ENCODE measurements around the gene TMEM35B.
"Not testable (repeated sequence)": the region's sequence is repeated elsewhere in the genome, so short reads cannot be mapped to it uniquely, and the experiment has no call there.

Gene TMEM35B

DNA sequence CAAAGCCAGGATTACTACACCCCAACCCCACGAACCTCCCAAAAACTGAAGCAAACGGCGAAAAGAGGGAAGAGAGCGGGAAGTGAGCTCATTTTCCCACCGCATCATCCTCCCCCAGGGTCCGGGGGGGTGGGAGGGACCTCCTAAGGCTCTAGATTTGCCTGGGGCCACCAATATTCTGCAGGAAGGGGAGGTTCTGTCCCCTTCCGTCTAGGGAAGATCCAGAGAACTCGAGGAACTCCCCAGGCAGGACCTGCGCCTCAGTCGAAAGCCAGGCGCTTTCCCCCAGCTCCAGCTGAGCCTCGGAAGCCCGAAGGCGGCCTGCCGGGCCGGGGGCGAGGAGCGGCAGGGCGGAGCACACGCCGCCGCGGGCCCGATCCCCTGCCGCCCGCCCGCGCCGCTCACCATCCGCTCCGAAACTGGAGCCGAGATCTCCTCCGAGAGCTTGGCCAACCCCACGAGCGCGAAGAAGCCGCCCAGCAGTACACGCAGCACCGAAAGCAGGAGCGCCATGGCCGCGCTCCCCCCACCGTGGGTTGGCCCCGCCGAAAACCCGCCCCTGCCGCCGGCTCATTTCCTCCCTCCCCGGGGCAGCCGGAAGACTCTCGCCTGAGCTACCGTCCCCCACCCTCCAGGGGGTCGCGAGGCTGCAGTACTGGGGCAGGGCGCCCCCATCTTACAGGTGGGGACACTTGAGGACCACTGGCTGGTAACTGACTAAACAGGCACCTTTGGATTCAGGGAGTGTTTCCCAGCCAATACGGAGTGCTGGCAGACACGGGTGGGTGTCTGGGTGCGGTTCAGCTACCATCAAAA lies at the start of gene TMEM35B:
Gene TMEM35B, minus strand, starts transcription at position 555 of the 816 bp plus-strand sequence. Its CDS starts 42 bp downstream, at position 513.
- DNase-seq = peak; percentile 22

DNA sequence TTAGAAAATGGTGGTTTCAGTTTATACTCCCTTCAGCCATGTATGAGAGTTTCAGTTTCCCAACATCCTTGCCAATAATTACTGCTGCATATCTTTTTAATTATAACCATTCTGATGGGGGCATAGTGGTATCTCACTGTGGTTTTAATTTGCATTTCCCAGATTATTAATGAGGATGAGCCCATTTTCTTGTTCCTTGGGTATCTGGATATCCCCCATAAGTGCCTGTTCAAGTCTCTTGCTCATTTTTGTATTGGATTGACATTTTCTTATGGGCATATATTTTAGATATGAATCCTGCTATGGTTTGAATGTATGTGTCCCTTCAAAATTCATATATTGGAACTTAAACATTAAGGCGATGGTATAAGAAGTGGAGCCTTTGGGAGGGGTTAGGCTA lies 48.2 kb upstream of the TMEM35B start:
- DNase-seq = no peak

DNA sequence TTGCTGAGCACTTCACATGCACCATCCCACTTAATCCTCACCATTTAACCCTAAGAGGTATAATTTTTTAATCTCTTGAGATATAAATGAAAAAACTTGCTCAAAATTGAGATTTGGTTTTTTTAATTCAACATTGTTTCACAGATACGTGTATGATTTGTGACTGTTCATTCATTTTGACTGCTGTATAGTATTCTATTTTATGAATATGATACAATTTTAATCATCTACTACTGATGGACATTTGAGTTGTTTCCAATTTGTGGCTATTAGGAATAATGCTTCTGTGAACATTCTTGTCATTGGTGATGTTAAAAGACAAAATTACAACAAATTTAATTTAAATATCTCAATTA lies 47.2 kb upstream of the TMEM35B start:
- DNase-seq = no peak

DNA sequence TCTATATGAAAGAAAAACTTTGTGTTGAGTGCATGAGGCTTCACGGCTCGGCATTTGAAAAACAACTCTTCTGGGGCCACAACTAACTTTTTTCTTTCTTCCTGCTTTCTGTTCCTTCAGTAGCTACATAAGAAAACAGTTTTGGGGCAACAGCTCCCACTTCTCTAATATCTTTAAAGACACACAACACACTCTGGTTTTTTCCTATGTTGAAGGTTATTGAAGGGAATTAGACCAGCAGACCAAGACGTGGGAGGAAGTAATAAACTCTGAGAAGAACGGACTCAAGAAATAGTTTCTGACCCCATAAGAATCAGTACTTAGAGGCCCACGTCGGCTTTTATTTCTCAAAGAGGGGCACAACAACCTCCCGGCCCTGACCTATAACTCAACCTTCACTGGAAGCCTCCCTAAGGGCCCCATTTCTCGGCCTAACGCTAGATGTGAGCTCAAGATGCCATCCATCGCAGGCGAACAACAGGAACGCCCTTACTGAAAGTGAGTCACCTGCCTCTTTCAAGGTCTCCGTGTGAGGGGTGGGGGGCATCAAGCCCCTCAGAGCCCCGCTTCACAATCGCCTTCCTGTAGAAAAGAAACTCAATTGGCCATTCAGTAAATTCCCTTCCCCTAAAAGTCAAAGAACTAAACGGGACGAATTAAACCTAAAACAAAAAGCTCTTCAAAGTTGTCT lies 45.8 kb upstream of the TMEM35B start:
- DNase-seq = no peak

DNA sequence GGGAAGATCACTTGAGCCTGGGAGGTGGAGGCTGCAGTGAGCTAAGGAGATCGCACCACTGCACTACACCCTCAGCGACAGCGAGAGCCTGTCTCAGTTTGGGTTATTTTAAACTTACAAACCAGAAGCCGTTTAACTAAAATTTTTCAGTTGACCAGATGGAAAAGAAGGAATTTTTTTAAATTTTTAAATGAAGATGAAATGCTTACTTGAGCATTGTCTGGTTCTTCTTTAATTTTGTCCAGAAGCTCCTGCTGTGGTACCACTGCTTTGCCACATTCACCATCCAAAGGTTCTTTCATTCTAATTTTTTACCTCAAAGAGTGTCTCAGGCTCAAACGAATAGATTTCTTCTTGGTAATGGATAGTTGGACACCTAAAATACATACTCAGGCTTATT lies 45.2 kb upstream of the TMEM35B start:
- DNase-seq = no peak

DNA sequence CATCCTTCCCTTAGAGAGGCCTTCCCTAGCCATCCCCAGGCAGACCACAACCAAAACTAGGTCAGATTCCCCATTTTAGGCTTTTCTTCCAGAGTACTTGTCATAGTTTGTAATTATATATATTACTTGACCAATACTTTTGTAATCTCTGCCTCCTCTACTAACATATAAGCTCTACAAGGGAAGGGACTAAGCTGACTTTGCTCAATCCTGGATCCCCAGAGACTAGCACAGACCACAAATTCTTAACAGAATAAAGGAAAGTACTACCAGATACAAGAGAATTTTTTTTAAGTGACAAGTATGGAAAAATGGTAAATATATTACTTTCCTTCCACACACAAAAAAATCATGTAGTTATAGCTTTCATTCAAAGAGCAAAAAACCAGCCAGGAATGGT lies 44.6 kb upstream of the TMEM35B start:
- no peak for DNase-seq

DNA sequence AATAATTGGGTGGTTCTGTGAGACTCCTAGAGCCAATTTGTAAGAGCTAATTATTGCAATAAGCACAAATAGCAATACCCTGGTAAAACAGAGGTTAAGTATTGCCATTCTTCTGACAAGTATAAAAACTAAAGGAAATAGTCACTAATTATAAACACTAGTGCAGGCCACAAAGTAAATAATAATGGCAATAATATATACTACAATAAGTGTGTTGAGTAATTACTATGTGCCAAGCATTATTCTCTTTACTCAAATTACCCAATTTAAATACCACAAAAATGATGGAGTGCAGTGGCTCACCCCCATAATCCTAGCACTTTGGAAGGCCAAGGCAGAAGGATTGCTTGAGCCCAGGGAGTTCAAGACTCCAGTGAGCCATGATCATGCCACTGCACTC lies 31.3 kb upstream of the TMEM35B start:
- no peak for DNase-seq

DNA sequence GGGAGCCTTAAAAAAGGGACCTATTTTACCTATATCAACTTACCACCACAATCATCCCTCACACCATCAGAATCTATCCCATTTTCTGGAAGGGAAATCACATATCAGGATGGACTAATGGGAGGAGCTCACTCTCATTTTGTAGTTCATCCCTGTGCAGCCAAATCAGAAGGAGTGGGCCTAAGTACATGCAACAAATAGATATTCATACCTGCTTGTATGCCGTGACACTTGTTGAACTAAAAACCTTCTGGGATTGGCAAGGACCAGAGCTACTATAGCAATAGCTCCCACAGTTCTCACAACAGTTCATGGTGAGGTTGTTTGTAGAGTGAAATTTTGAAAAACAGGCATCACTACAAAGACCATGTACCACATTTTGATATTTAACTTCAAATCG lies 29.3 kb upstream of the TMEM35B start:
- DNase-seq = no peak

DNA sequence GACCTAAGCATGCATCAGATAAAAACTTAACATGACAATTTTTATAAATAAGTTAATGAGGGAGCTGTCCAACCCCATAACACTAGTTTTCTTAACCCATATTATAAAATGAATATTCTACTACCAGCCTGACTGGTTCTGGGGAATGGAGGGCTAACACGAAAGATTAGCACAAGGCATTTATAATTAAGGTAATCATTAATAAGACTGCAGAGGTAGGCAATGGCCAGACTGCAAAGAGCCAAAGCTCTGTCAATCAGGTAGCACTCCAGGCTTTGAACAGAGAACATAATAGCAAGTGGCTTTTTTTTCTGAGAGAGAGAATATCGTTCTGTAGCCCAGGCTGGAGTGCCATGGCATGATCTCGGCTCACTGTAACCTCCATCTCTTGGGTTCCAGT lies 20.6 kb upstream of the TMEM35B start:
- DNase-seq = no peak

DNA sequence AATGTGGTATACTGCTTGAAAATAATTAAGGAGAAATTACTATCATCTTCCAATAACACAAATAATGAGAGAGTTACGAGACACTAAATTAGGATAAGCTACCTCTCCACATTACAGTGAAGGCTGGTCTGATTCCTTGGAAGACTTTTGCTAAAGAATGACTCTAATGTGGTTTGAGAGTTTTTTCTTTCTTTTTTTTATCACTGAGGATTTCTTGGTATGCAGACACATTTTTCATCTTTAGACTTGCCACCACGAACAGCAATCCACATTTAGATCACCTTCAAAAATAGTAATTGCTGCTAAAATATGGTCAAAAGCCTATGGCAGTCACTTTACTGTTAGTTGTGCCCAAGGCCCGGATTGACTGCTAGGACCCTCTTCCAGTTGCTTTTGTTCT lies 16.6 kb upstream of the TMEM35B start:
- no peak for DNase-seq

DNA sequence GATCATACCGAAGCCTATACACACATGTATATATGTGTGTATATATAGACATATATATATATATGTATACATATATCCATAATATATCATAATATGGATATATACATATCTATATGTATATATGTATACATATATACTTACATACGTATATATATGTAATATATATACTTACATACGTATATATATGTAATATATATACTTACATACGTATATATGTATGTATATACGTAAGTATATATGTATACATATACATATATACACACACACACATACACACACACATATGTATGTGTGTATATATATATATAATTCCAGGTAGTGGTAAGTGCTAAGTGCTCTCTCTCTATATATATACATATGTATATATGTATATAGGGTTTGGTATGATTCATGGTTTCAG lies 9.7 kb upstream of the TMEM35B start:
- DNase-seq = no peak

DNA sequence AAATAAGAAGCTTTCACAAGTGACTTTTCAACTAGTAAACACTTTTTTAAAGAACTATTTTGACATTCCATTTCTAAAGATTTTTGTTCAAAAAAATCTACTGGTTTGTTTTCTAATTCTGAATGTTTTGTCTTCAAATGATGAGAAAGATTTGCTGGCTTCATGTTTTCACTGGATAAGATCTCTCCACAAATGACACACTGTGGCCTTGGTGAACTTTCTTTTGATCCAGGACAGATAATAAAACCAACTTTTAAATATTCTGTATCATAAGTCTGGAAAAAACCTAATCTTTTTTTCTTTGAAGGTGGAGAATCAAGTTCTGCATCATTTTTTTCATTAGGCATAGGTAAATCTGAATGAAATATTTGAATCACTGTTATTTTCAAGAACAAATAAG lies 3.4 kb upstream of the TMEM35B start:
- DNase-seq = no peak

DNA sequence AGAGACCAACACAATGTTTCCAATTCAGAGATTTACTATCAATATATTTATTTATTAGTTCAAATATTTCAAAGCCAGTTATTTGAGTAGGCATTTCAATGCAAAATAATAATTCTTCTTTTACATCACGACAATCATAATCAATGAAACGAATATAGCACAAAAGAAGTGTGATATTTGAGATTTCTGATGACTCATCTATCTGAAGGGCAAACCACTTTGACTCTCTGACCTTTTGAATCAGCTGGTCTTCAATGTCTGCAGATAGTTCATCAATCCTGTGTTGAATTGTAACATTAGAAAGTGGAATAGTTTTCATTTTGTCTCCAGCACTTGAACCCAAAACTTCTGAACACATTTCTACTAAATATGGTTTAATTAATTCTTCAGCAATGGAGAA lies 3.0 kb upstream of the TMEM35B start:
- DNase-seq = no peak

DNA sequence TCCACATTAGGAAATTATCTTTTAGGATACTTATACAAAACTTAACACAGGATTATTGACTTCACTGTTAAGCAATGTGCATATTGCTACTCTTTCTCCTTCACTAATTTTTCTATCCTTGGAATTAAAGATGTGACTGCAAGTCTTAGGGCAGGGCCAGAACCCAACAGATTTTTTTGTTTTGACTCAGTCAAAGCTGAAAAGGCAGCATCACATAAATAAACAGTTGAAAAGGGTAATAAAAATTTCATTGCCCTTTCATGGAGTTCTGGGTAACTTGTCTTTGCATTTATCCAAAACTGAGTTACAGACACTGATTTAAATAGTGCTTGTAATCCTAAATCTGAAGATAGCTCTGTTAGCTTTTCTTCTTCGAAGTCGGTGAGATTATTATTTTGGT lies 1.9 kb upstream of the TMEM35B start:
- no peak for DNase-seq

DNA sequence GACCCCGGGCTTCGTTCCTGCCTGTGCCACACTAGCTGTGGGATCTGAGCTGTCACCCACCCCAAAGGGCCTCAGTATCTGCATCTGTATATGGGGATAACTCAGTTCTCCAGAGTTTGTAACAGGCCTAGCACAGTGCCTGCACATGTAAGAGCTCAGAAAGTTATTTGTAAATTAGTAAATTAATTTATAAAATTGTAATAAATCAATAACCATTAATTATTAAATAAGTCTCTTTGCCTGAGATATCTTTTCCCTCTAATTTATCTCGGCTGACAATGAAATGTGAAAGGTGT lies 410 bp upstream of the TMEM35B start:
- DNase-seq = not testable (repeated sequence)

DNA sequence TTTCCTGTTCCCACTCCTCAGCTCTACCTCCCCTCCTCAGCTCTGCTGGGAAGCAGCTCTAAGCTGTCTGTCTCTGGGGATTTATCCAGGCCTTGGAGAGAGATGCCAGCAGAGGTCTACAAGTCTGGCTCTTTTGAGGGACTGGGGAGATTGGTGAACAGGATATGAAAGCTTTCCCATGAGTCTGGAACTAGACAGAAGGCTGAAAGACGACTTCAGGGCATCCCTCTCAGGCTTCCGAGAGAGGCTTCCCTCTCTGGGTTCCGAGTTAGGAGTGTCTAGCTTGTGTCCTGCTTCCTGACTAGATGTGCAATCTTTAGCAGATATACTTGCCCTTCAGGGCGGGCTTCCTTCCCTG lies 733 bp downstream of the TMEM35B start:
- DNase-seq = no peak

DNA sequence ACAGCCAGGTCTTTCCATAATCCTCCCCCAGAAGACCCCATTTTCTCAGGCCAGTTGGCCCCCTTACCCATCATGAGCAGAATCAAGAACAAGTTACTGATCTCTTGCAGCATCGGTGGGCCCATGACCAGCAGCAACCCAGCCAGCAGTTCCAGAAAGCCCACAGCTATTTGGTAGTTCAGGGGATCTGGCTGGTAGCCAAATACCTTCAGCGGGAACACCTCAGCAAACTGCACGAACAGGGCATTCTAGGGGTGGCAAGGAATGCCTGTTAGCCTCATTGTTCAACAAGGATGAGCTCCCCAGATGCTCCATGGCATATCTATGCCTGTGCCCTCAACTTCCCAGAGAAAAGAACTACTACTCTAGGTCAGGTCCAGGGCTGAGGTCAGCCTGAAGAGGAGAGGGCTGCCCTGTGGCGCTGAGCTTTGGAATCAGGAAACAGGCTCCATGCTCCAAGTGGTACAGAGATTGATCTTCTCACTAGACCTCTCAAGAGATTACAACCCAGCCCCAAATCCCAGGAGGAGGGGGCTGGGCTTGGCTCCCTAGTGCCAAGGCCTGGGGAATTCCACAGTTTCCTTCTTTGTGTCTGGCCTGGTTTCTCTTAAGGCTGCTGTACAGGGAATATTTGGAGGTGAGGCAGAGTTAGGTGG lies 1.3 kb downstream of the TMEM35B start:
- no peak for DNase-seq

DNA sequence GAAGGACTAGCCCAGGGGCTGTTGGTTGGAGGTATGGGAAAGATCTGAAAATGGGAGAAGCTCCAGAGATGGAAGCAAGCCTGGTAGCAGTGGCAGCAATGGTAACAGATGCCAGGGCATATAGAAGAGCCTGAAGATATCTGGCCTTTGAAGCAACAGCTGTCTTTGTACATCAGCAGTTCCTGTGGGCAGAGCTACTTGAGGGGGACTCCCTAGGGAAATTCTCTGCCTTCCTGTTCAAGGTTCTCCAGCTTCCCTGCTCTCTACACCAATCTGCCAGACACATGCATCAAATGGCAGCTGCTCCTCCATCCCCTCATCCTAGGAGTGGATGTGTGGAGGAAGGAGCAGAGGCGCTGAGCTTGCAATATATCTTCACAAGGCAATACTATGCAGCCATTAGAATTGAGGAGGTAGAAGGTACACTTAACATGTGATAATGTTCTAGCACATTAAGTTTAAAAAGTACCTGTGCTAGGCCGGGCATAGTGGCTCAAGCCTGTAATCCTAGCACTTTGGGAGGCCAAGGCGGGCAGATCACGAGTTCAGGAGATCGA lies 2.2 kb downstream of the TMEM35B start:
- no peak for DNase-seq

DNA sequence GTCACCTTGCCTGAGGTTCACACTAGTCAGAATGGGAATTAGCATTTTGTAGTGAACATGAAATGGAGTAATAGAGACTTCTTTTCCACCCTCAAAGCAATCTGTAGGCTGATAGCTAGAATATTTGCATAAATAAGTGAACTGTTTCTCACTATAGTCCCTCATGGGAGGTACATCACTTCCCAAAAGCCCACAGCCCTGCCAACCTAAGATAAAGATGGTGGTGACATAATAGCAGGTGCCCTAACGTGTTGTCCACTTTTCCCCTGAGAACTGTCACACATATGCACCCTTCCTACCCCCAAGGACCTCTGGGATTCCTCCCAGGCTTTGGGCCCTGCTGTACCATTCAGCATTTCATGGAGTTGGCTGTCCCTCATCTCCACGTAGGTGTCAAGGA lies 4.4 kb downstream of the TMEM35B start:
- no peak for DNase-seq

DNA sequence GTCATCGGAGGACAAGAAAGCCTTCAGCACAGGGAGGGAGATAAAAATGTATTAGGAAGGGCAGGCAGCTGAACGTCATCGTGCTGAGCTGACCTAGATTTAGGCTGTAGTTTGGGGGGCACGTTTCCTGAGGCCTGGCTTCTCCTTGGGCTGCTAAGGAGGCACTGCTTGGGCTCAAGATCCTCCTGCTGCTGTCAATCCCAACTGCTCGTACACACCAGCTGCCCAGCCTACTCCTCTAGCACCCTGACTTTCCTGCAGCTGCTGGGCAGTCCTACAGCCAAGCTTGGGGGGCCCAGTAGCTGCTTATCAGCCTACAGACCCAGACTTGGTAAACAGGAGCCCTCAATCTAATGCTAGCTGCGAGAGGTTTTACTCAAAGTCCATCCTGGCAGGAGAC lies 6.2 kb downstream of the TMEM35B start:
- no peak for DNase-seq

DNA sequence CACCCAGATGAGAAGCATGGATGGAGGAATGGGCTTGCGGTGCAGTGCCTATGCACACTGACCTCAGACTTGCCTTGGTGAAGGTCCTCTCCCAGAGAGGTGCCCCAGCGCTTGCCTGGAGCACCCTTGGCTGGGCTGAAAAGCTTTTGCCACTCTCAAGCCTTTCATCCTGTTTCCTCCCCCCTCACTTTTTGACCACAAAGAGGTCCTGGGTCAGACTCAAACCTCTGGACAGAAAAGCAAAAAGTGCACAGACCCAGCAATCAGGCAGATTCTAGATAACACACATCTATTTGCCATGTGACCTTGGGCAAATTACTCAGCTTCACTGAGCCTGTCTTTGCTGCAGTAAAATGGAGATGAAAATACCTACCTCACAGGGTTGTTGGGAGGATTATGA lies 7.3 kb downstream of the TMEM35B start:
- DNase-seq = no peak

DNA sequence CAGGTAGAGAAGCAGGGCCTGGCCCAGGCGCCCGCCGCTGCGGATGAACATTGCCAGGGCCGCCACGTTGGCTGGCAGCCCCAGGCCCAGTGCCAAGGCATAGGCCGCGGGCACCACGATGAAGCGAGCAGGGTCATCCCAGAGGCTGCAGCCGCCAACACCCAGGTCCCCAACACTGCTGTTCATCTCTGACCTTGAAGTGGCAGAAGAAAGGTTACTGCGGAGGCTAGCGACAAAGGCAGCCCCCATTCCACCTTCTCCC lies 8.0 kb downstream of the TMEM35B start:
- DNase-seq = no peak

DNA sequence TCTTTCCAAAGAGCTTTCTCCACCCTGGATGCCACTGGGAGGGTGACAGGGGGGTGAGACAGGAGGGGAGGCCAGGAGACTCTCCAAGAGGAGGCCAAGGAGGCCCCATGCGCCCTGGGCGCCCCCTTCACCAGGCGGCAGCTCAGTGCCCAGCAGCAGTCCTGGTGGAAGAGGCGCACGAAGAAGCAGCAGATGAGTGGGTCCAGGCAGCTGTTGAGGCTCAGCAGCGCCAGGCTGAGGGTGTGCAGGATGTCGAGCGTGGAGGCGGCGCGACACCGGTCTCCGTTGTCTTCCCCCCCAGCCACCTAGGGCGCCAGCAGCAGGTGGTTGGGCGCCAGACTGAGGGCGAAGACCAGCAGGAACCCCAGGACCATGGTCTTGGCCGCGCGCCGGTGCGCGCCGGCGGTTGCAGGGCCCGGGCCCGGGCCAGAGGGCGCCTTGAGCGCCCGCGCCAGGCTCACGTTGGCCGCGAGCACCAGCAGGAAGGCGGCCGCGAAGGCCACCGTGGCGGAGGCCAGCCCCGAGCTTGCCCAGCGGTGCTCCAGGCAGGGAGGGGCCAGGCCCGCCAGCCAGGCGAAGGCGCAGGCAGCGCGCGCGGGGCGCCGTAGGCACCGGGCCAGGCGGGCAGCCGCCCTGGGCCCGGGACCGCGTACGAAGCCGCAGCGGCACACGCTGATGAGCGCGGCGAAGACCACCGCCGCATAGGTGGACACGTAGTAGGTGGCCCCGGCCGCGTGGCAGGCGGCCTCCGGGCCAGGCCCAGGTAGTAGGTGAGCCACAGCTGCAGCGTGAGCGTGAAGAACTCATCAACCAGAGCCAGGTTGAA lies 8.6 kb downstream of the TMEM35B start:
- no peak for DNase-seq

DNA sequence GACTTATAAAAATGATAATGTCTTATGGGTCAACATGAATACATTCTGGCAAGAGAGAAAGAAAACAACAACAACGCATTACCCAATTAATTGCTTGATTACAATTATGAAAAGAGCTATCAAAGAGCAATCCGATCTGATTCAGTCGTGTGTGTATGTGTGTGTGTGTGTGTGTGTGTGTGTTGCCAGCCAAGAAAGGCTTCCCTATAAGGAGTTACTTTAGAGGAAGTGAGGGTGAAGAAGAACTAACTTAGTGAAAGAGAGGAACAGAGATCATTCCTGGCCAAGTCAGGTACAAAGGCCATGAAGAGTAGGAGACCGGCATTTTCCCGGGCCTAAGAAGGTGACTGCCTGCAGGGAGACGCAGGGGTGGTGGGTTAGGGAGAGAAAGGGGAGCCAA lies 9.4 kb downstream of the TMEM35B start:
- DNase-seq = no peak
